ENCODE results near the gene MCRS1. TPM values are rescaled to one million over a fixed set of nuclear protein-coding genes. Genes with fewer than 3 reads are reported as not detected.

The MCRS1 gene
- total RNA-seq, 2 experiments from 2014 or later, result 49.8 to 52.7 TPM

DNA sequence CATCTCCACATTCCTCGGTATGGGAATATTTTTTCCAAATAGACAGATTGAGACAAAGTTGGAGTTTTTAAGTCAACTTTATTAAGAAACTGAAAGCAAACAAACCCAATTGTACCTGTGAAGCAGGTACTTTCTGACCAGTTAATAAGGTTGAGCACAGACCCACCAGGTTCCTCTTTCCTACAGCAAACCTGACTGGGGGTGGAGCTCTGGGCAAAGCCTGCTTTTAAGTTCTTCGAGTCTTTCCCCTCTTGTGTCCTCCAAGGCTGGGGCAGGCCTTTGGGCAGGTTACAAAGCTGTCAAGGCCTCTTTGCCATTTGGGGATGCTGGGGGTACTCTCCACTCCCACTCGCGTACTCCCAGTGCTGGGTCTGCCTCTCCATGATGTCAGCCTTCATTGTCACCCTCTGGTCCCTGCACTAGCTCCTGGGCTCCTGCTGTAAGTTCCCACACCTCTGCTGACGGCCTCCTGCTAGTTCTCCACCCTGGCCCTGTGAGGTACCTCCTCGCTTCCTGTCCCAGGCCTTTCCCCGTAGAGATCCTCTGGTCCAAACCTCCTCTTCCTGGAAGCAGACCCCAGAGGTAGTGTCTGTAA, 25.9 kb downstream of the MCRS1 start:
- intact Hi-C loops (cut with micrococcal nuclease), result no loop called here
- no peak for DNase-seq
- H3K36me3 Mint-ChIP-seq (ENCODE audit: low read depth), result no peaks in the 10 kb centered on the region

DNA sequence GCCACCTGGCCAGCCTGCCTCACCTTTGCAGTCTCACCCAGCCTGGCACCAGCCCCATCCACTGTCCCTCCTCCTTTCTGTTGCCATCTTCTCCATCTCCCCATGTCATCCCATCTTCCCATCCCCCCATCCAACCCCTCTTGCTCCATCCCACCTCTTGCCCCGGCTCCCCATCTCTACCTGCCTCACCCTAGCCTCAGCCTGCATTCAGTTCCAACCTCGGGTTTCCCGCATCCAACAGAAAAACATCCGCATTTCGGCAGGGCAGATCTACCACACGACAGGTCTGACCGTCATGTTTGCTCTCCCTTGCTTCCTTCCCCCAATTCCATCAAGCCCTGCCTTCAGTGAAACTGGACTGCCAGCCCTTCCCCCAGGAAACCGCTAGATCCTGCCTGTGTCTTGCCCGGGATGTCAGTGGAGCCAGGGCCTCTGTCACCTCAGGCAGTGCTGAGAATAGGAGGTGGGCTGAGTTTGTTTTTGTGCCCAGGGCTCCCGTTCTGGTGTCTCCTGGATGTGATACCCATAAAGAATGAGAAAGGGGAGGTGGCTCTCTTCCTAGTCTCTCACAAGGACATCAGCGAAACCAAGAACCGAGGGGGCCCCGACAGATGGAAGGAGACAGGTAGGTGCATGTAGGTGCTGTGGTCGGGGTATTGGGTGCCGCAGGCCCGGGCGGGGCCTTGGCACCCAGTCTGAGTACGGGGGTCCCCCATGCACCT, 26.6 kb downstream of the MCRS1 start:
- peaks cover 24% of the 10 kb centered on the region for H3K27me3 Mint-ChIP-seq (ENCODE audit: low read depth)
- CTCF ChIA-PET, result no interaction called here
- no peaks in the 10 kb centered on the region for H3K9me3 Mint-ChIP-seq
- no peak overlapping the region for H3K27ac Mint-ChIP-seq
- intact Hi-C loops (cut with micrococcal nuclease), result no loop called here
- H3K4me3 Mint-ChIP-seq, result no peak overlapping the region
- no peaks in the 10 kb centered on the region for H3K36me3 Mint-ChIP-seq (ENCODE audit: low read depth)
- H3K4me1 Mint-ChIP-seq (ENCODE audit: low read depth), result peaks cover 13% of the 10 kb centered on the region
- DNase-seq, result no peak

More for the DNA sequence above, 25.9 kb downstream of the MCRS1 start:
- Mint-ChIP-seq H3K27me3 (ENCODE audit: low read depth) (peaks cover 20% of the 10 kb centered on the region), H3K4me1 (ENCODE audit: low read depth) (peaks cover 13% of the 10 kb centered on the region), H3K4me3 (no peak overlapping the region), H3K9me3 (no peaks in the 10 kb centered on the region), H3K27ac (no peak overlapping the region)
- CTCF ChIA-PET, result no interaction called here

DNA sequence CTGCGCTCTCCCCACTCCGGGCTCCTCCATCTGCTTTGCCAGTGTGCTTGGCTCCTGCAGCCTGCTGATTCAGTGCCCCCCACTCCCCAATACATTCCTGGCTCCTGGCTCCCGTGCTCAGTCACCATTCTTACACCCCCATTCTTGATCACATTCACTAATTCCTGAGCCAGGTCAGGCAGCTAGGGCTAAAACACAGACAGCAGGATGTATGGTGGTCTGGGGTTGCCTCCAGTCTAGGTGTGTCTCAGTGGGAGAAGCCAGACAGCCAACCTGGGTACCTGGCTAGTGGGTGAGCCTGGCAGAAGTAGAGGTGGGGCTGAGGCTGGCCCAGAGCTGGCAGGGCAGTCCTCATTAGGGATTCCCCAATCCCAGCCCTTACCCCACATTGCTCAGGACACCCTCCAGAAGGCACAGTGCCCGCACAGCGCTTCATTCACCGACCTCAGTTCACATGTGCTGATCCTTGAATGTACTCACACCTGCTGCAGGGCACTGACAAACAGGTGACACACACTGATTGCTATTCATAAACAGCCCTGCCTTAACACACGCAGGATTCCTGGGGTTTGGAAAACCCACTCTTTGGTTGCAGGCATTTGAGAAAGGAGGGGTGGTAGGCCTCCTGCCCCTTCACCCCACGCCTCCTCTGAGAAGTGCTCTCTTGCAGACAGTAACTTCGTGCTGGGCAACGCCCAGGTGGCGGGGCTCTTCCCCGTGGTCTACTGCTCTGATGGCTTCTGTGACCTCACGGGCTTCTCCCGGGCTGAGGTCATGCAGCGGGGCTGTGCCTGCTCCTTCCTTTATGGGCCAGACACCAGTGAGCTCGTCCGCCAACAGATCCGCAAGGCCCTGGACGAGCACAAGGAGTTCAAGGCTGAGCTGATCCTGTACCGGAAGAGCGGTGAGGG, 27.5 kb downstream of the MCRS1 start:
- intact Hi-C loops (cut with micrococcal nuclease), result no loop called here
- Mint-ChIP-seq H3K4me1 (ENCODE audit: low read depth) (peaks cover 13% of the 10 kb centered on the region), H3K9me3 (no peaks in the 10 kb centered on the region), H3K4me3 (peak overlapping the region; percentile 13), H3K27me3 (ENCODE audit: low read depth) (peaks cover 26% of the 10 kb centered on the region), H3K27ac (no peak overlapping the region), H3K36me3 (ENCODE audit: low read depth) (no peaks in the 10 kb centered on the region)
- no peak for DNase-seq
- CTCF ChIA-PET, result no interaction called here

DNA sequence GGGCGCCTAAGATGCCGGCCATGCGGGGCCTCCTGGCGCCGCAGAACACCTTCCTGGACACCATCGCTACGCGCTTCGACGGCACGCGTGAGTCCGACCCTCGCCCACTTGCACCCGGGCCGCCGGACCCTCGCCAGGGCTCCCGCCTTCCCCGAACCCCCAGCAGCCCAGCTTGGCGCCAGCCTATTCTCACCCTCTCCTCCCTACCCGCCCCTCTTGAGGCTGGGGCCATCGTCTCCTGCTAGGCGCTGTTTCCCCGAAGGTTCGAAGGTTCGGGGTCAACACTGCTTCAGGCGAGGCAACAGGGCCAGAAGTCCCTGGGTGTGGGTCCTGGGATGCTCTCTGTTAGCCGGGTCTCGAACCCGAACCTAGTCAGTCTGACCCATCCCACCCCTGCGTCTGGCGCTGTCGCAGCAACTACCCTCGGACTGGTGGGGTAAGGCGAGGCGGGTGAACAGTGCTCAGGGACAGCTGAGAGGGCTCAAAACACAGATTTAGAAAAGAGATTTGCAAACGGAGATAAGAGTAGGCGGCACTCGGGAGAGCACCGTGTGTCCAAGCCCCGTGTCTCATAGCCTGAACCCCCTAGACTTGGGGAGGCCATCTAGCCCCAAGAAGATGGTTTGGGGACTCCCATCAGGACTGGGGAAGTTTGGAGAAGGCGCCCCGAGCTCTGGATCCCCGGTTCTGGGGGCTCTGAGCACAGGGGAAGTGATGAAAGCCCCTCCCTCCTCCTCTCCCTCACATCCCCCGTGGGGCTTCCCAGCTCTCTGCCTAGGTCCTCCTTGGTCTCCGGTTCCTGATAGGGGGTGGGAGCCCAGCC, 28.3 kb downstream of the MCRS1 start:
- no peak for DNase-seq
- CTCF ChIA-PET, result interaction anchor here (1.2 kb wide), 1 partner anchor 181 kb away, joined by 3 read pairs; no protein-coding TSS in a partner anchor
- no peaks in the 10 kb centered on the region for H3K36me3 Mint-ChIP-seq (ENCODE audit: low read depth)
- H3K27ac Mint-ChIP-seq, result no peak overlapping the region
- no peaks in the 10 kb centered on the region for H3K9me3 Mint-ChIP-seq
- intact Hi-C loops (cut with micrococcal nuclease), result no loop called here
- H3K4me1 Mint-ChIP-seq (ENCODE audit: low read depth), result peaks cover 13% of the 10 kb centered on the region
- peak overlapping the region; percentile 42 for H3K4me3 Mint-ChIP-seq
- peaks cover 26% of the 10 kb centered on the region for H3K27me3 Mint-ChIP-seq (ENCODE audit: low read depth)

DNA sequence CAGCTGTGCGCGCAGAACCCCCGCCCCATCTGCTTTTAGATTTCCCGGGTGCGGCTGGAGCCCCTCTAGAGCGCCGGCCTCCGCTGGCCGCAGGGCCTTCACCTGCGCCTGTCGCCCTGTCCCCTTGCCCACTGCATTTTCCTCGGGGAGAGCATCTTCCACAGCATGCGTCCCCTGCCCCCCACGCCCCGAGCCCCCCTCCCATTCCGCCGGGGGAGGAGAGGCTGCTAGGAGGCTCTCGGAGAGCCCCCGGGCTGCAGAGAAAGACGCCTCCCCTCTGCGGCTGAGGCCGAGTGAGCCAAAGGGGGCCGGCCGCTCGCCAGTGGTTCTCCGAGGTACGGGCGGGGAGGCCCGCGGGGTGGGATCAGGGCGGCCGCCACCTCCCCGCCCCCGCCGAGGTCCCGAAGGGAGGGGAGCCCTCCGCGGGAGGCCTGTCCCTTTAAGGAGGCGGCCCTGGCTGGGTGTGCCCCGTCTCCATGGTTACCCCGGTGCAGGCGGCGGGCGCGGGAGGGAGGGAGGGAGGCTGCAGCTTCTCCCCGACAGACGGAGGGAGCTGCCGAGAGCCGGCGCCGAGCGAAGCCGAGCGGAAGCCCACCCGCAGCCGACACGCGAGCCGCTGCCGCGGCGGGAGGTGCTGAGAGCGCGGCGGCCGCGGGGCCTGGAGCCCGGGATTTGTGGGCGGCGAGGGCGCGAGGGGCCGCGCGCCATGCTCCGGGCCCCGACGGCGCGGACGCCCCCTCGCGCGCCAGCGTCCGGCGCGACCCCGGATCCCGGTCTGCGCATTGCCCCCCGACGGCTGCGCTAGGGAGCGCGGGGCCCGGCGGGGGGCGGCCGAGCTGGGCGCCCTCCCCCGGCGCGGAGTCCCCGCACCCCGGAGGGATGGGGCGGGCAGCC, 29.2 kb downstream of the MCRS1 start, which contains the start of gene KCNH3:
Gene KCNH3 (plus strand): TSS at position 521 of the 894 bp plus-strand sequence. CDS start 387 bp downstream, outside the sequence.
- intact Hi-C loops (cut with micrococcal nuclease), result no loop called here
- Mint-ChIP-seq H3K36me3 (ENCODE audit: low read depth) (no peaks in the 10 kb centered on the region), H3K27me3 (ENCODE audit: low read depth) (peaks cover 26% of the 10 kb centered on the region), H3K27ac (no peak within 1 kb of the TSS), H3K4me1 (ENCODE audit: low read depth) (peaks cover 13% of the 10 kb centered on the region), H3K9me3 (no peaks in the 10 kb centered on the region), H3K4me3 (peak within 1 kb of the TSS; percentile 63)
- CTCF ChIA-PET, result interaction anchor here (1.2 kb wide), 1 partner anchor 180 kb away, joined by 3 read pairs; no protein-coding TSS in a partner anchor
- peak; percentile 90 for DNase-seq

DNA sequence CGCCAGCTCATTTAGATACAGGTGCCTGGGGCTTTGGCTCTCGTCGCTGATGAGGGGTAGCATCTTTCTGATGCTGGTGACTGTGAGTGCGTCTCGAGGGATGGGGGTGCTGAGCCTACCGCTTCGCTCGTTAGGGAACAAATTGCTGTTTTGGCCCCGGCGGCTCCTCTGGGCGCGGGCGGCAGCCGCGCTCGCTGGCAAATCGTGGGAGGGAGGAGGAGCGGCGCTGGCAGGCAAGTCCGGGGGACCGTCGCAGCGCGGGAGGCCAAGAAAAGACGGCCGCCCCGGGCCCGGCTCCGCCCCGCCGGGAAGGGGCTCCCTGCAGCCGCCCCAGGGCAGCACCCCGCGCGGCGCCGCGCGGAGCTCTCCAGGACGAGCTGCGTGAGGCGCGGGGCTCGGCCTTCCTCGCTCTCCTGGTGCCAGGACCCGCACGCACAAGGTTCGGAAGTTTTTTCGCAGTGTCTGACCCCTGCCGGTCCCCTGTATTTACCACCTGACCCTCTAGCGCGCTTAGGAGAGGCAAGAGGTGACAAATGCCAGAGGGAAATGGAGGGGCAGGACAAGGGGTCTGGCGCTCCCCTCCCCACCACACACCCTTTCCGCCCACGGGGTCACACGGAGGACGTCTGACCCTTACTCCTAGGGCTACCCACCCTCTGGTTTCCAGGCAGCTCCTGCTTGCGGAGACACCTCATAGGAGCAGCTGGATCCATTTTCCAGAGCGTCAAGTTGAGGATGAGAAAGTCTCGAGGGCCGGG, 30.0 kb downstream of the MCRS1 start:
- H3K4me3 Mint-ChIP-seq, result peak overlapping the region; percentile 63
- H3K36me3 Mint-ChIP-seq (ENCODE audit: low read depth), result no peaks in the 10 kb centered on the region
- H3K27me3 Mint-ChIP-seq (ENCODE audit: low read depth), result peaks cover 26% of the 10 kb centered on the region
- H3K27ac Mint-ChIP-seq, result no peak overlapping the region
- CTCF ChIA-PET, result interaction anchor here (0.6 to 1.2 kb wide), 3 partner anchors 43 to 180 kb away, joined by 3 to 5 read pairs (median 3); no protein-coding TSS in a partner anchor
- DNase-seq, result no peak
- H3K9me3 Mint-ChIP-seq, result no peaks in the 10 kb centered on the region
- intact Hi-C loops (cut with micrococcal nuclease), result no loop called here
- peaks cover 8% of the 10 kb centered on the region for H3K4me1 Mint-ChIP-seq (ENCODE audit: low read depth)

DNA sequence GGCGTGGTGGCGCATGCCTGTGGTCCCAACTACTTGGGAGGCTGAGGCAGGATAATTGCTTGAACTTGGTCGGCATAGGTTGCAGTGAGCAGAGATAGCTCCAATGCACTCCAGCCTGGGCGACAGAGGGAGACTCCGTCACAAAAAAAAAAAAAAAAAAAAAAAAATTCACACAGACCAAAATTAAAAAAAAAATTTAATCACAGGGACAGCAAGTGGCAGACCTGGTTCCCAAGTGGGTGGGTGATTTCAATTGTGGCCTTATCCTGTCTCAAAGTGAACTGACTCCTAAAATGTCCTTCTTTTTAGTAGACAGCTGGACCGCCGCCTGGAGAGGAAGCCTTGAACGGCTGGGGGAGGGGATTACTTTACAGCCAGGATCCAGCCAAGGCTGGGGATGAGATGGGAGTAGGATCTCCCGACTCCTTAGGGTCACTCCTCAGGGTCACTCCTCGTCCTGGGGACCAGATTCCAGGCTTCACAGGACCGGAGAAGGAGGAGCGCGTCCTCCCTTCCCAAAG, 30.7 kb downstream of the MCRS1 start:
- CTCF ChIA-PET, result interaction anchor here (0.6 to 1.2 kb wide), 3 partner anchors 44 to 171 kb away, joined by 3 to 16 read pairs (median 5); no protein-coding TSS in a partner anchor
- no peaks in the 10 kb centered on the region for H3K9me3 Mint-ChIP-seq
- H3K27ac Mint-ChIP-seq, result no peak overlapping the region
- H3K27me3 Mint-ChIP-seq (ENCODE audit: low read depth), result peaks cover 26% of the 10 kb centered on the region
- intact Hi-C loops (cut with micrococcal nuclease), result no loop called here
- H3K4me1 Mint-ChIP-seq (ENCODE audit: low read depth), result peaks cover 7% of the 10 kb centered on the region
- H3K4me3 Mint-ChIP-seq, result peak overlapping the region; percentile 56
- no peaks in the 10 kb centered on the region for H3K36me3 Mint-ChIP-seq (ENCODE audit: low read depth)
- no peak for DNase-seq

DNA sequence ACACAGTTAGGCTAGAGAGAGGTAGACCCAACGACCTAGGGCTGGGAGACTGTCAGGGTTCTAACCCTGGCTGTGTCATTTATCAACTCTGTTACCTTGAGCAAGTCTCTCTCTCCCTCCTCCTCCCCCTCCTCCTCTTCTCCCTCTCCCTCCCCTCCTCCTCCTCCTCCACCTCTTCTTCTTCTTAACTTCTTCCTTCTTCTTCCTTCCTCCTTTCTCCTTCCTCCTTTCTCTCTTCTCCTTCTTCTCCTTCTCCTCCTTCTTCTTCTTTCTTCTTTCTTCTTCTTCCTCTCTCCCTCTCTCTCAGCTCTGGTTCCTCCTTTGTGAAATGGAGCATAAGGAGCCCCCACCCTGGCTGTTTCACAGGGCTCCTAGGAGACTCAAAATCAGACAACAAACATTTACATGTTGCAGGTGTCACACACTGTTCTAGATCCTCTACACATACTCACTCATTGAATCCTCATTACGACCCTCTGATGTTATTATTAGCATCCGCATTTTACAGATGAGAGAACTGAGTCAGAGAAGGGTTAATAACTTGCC, 31.3 kb downstream of the MCRS1 start:
- H3K4me1 Mint-ChIP-seq (ENCODE audit: low read depth), result peaks cover 7% of the 10 kb centered on the region
- intact Hi-C loops (cut with micrococcal nuclease), result no loop called here
- H3K9me3 Mint-ChIP-seq, result no peaks in the 10 kb centered on the region
- peaks cover 26% of the 10 kb centered on the region for H3K27me3 Mint-ChIP-seq (ENCODE audit: low read depth)
- H3K36me3 Mint-ChIP-seq (ENCODE audit: low read depth), result no peaks in the 10 kb centered on the region
- CTCF ChIA-PET, result interaction anchor here (1.2 kb wide), 2 partner anchors 65 to 170 kb away, joined by 3 to 16 read pairs; no protein-coding TSS in a partner anchor
- no peak overlapping the region for H3K27ac Mint-ChIP-seq
- DNase-seq, result no peak
- no peak overlapping the region for H3K4me3 Mint-ChIP-seq

DNA sequence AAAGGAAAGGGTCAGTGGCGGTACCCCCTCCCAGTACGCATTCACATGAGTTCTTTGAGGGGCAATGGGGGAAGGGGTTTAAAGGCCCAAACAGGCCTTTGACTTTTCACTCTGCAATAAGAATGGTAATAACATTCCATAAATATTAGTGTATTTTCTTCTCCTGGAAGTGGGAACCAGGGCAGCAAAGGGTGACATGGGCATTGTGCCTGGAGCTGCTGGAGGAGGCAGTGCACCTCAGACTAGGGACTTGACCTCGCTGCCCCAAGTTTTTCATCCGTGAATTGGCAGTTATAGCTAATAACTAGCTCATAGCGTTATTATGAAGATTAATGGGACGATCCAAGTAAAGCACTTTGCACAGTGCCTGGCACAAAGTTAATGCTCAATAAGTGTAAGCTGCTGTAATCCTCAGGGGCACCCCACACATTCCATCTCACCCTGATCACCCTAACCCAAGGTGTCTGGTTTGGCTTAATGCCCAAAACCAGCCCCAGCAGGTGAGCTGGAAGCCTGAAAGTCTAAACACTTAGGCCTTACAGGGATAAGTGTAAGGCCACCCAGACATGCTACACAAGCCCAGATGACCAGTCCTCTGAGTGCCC, 31.9 kb downstream of the MCRS1 start:
- DNase-seq, result no peak
- Mint-ChIP-seq H3K27ac (no peak overlapping the region), H3K36me3 (ENCODE audit: low read depth) (no peaks in the 10 kb centered on the region), H3K4me3 (no peak overlapping the region), H3K27me3 (ENCODE audit: low read depth) (peaks cover 26% of the 10 kb centered on the region), H3K4me1 (ENCODE audit: low read depth) (peaks cover 7% of the 10 kb centered on the region), H3K9me3 (no peaks in the 10 kb centered on the region)
- CTCF ChIA-PET, result interaction anchor here (1.2 to 1.8 kb wide), 4 partner anchors 66 to 197 kb away, joined by 3 to 16 read pairs (median 6); no protein-coding TSS in a partner anchor
- intact Hi-C loops (cut with micrococcal nuclease), result no loop called here
